Prostate gland (tissue), 2 donors: ENCODE data around the gene VENTX. TPM values are rescaled to one million over a fixed set of nuclear protein-coding genes. Genes with fewer than 3 reads are reported as not detected.

Experiments used
- DNase-seq: peaks from one replicate; pipeline ENCODE4 v3.0.0-alpha.2; 2019; ENCODE audit warnings: low spot score
- H3K27ac ChIP-seq, 2 donors: fragments of 200-600 bp; sonication (generic); 2 replicates each; pipeline ENCODE4 v1.5.1; 2017 to 2019
- H3K27me3 ChIP-seq: fragments of 200-600 bp; sonication (generic); replicated peaks from 2 replicates; pipeline ENCODE4 v1.5.1; 2019; ENCODE audit not compliant: insufficient read depth
- H3K36me3 ChIP-seq, 2 donors: fragments of 200-600 bp; sonication (generic); 1 replicate in 1 of 2; 2 replicates in 1 of 2; pipeline versions ENCODE4 v1.5.1 to v1.8.1; 2017 to 2019
- H3K4me1 ChIP-seq: fragments of 200-600 bp; sonication (generic); replicated peaks from 2 replicates; pipeline ENCODE4 v1.5.1; 2019
- H3K4me3 ChIP-seq, 2 donors: fragments of 200-600 bp; sonication (generic); 2 replicates each; pipeline ENCODE4 v1.5.1; 2017 to 2019
- H3K9me3 ChIP-seq: fragments of 200-600 bp; sonication (generic); 2 replicates; pipeline ENCODE4 v1.5.1; 2017
- POLR2A ChIP-seq: fragments of 450-650 bp; IDR thresholded peaks from one replicate; pipeline ENCODE4 v1.6.1; 2016; ENCODE audit warnings: antibody characterized with exemption, mild to moderate bottlenecking
- POLR2AphosphoS5 ChIP-seq: sonication (generic); formaldehyde crosslinking; IDR thresholded peaks from one replicate; pipeline ENCODE4 v1.6.1; 2017; ENCODE audit warnings: antibody characterized with exemption
- WGBS: methylation state at CpG from one replicate; pipeline ENCODE4 v1.1.5; 2018; 5-methylcytosine and 5-hydroxymethylcytosine counted together
- intact Hi-C: fragments of 100-400 bp; cut with DNase I; formaldehyde crosslinking; loops from one replicate; pipeline ENCODE4 v1.14.2; 2022
- total RNA-seq, 2 donors: library from RNA; depleted of rRNA; stranded (reverse); fragments of >200 nt; gene quantifications; one replicate each; pipeline ENCODE4 v1.1.0, GENCODE V29; 2016
- TF ChIP-seq, protein P1 (sequence below), 4 experiments: fragments of 200-600 bp in 2 of 4; fragments of 450-650 bp in 2 of 4; sonication (generic) in 2 of 4; IDR thresholded peaks; 1 replicate in 3 of 4; 2 replicates in 1 of 4; pipeline ENCODE4 v1.5.1; 2016 to 2019; ENCODE audit warnings: antibody characterized with exemption in 4 of 4, mild to moderate bottlenecking in 2 of 4, moderate library complexity in 2 of 4

VENTX gene
- total RNA-seq, 2 donors from 2014 or later, result 0.18 to 1.8 TPM

DNA sequence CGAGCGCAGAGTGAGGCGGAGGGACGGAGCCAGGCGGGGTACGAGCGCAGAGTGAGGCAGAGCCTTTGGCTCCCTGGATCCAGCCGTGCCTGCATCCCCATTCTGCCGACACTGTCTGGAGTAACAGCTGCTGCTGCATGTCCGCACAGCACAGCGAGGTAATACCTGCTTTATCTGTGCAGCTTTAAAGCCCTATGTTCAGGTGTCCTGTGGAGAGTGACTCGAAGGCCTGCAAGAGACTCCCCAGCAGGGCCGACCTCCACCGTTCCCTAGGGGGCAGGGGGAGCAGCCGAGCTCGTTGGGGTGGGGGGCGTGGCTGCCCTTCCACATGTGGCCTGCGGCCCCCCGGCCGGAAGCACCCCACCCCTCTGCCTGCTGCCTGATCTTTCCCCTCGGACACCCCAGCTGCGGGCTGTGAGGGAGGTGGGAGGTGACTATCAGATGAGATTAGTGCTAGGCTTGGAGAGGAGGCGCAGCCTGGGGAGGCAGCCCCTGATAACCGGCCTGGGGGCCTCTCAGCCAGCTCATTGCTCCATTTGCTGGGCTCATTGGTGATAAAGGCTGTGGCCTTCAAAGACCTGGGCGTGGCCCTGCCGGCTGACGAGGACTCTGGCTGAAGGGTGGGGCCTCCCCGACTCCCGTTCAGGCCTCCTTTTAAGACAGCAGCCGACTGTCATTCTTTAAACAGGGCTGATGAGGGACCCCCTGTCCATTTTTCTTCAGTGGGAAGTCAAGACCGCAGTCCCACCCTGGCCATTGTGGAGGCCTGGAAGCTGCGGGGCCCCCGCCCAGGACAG lies 8.0 kb downstream of the VENTX start:
- no peak for DNase-seq
- Histone ChIP-seq H3K27me3 (peaks cover 7% of the 10 kb centered on the region), H3K36me3 (no peaks in the 10 kb centered on the region), H3K9me3 (no peaks in the 10 kb centered on the region), H3K4me3 (no peak overlapping the region), H3K4me1 (no peaks in the 10 kb centered on the region), H3K27ac (no peak overlapping the region)
- WGBS, result 62% methylated on average over 30 of the region's 33 CpGs
- intact Hi-C loops, result no loop called here
- no peak for TF ChIP-seq POLR2AphosphoS5
- TF ChIP-seq POLR2A, result no peak
- TF ChIP-seq, protein P1, sequence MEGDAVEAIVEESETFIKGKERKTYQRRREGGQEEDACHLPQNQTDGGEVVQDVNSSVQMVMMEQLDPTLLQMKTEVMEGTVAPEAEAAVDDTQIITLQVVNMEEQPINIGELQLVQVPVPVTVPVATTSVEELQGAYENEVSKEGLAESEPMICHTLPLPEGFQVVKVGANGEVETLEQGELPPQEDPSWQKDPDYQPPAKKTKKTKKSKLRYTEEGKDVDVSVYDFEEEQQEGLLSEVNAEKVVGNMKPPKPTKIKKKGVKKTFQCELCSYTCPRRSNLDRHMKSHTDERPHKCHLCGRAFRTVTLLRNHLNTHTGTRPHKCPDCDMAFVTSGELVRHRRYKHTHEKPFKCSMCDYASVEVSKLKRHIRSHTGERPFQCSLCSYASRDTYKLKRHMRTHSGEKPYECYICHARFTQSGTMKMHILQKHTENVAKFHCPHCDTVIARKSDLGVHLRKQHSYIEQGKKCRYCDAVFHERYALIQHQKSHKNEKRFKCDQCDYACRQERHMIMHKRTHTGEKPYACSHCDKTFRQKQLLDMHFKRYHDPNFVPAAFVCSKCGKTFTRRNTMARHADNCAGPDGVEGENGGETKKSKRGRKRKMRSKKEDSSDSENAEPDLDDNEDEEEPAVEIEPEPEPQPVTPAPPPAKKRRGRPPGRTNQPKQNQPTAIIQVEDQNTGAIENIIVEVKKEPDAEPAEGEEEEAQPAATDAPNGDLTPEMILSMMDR (IDR thresholded peaks at IDR 0.05), result no peak

DNA sequence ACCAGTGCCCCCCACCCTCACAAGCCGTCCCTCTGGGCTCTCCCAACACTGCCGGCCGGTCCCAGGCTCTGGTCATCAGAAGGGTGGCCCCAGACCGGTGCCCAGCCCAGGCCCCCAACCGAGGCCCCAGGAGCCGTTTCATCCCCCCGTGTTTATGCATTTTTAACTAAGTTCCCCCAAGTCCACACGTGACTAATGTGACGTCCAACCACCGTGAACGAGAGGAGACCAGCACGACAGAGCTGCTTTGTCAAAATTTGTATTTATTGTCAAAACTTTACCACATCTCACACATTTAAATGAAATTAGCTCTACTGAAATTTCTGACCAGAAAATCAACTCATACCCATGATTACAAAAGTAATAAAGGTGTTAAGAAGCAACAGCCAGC lies 8.6 kb downstream of the VENTX start:
- H3K27ac ChIP-seq, result no peak overlapping the region
- DNase-seq, result no peak
- no peak for TF ChIP-seq POLR2A
- H3K9me3 ChIP-seq, result no peaks in the 10 kb centered on the region
- peaks cover 7% of the 10 kb centered on the region for H3K27me3 ChIP-seq
- no peak overlapping the region for H3K4me3 ChIP-seq
- H3K36me3 ChIP-seq, result no peaks in the 10 kb centered on the region
- 66% methylated on average over 12 of the region's 12 CpGs for WGBS
- intact Hi-C loops, result no loop called here
- no peaks in the 10 kb centered on the region for H3K4me1 ChIP-seq

DNA sequence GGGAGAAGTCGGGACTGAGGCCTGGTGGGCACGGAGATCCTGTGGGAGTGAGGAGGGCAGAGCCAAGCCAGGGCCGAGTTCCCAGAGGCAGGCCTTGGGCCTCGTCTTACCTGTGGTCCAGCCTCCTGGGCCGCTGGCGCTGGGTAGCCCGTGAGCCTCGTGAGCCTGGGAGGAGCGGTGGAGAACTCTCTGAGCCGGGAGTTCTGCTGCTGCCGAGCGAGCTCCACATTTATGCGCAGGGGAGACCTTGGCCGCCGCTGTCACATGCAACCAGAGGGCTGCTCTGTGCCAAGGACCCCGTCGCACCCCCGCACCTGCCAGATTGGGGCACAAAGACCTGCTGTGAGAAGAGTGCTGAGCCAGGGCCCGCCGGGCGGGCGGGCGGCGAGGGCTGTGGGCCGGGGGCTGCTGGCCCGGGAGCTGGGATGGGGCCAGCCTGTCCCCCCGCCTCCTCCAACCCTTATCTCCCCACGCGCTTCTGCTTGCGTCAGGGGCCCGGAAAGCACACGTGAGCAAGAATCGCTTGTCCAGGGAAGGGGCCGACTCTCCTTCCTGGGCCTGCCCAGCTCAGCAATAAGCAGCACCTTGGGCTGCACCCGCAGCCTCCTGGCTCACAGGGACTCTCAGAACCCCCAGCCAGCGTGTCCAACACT lies 10.2 kb downstream of the VENTX start:
- no peak overlapping the region for H3K27ac ChIP-seq

DNA sequence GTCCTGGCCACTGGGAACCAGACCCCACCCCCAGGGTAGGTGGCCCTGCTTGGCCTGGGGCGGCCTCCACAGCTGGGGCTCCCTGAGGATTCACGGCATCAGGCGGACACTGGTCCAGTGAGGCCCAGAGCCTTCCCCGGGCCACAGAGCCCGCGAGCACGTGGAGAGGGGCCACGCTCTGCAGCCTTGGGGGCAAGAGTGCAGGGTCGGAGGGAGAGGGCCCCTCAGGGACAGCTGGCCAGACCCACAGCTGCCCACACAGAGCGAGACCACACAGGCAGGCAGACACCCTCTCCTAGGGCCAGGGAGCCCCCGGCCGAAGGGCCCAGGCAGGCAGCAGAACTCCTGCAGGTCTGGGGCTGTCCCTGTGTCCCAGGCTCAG lies 10.7 kb downstream of the VENTX start:
- TF ChIP-seq POLR2A (no peak), POLR2AphosphoS5 (no peak)
- TF ChIP-seq, protein P1 (IDR thresholded peaks at IDR 0.05), result no peak
- peaks cover 7% of the 10 kb centered on the region for H3K27me3 ChIP-seq
- no peaks in the 10 kb centered on the region for H3K9me3 ChIP-seq
- H3K4me3 ChIP-seq, result no peak overlapping the region
- no peak for DNase-seq
- no peak overlapping the region for H3K27ac ChIP-seq
- 76% methylated on average over 5 of the region's 12 CpGs for WGBS
- intact Hi-C loops, result no loop called here
- no peaks in the 10 kb centered on the region for H3K4me1 ChIP-seq
- H3K36me3 ChIP-seq, result no peaks in the 10 kb centered on the region

More for the DNA sequence above, 10.2 kb downstream of the VENTX start:
- no peak for DNase-seq
- no peak overlapping the region for H3K4me3 ChIP-seq
- 80% methylated on average over 34 of the region's 36 CpGs for WGBS
- H3K27me3 ChIP-seq, result peaks cover 7% of the 10 kb centered on the region
- H3K36me3 ChIP-seq, result no peaks in the 10 kb centered on the region
- intact Hi-C loops, result no loop called here
- no peaks in the 10 kb centered on the region for H3K4me1 ChIP-seq
- TF ChIP-seq POLR2AphosphoS5 (no peak), POLR2A (no peak)
- TF ChIP-seq, protein P1 (IDR thresholded peaks at IDR 0.05), result no peak
- H3K9me3 ChIP-seq, result no peaks in the 10 kb centered on the region

DNA sequence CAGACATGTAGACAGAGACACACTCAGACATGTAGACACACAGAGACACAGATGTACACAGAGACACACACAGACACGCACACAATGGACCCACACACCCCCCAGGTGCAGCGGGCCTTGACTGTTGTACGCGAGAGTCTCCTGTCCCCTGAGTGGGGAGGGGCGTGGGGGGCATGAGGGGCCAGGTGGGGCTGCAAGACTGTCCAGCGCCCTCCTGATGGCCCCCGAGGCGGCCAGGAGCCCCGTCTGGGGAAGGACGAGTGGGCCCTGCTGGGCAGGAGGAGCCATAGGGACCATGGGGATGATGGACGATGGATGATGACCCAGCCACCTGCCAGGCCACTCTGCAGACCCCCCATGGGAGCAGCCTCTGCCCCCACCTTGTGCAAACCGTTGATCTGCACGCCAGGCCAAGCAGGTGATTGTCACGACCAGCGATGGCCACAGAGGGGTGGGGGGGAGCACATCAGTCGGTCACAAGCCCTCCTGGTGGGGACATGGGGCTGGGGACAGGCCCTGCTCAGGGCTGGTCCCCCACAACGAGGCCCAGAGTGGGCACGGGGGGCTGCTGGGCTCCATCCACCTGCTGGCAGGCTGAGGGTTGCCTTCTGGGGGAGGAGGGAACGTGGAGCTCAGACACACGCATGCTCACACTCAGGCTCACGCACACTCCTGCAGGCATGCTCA lies 11.6 kb downstream of the VENTX start:
- Histone ChIP-seq H3K27ac (no peak overlapping the region), H3K4me3 (no peak overlapping the region), H3K9me3 (no peaks in the 10 kb centered on the region), H3K36me3 (no peaks in the 10 kb centered on the region), H3K4me1 (no peaks in the 10 kb centered on the region), H3K27me3 (peaks cover 7% of the 10 kb centered on the region)
- intact Hi-C loops, result no loop called here
- no peak for DNase-seq
- TF ChIP-seq, protein P1 (IDR thresholded peaks at IDR 0.05), result no peak
- TF ChIP-seq POLR2AphosphoS5 (no peak), POLR2A (no peak)
- WGBS, result 67% methylated on average over 21 of the region's 21 CpGs
